H1 (cell line): Measurements from ENCODE around the gene CAPS. TPM values are rescaled to one million over a fixed set of nuclear protein-coding genes. Genes with fewer than 3 reads are reported as not detected.

Experiments
- CTCF ChIA-PET: fragments of 300-600 bp; sonication (Branson Sonifier 250); formaldehyde crosslinking; loops from one replicate; lab custom pipeline; 2021; ENCODE audit not compliant: partially characterized antibody; lab: Charles Lee
- POLR2A ChIA-PET: fragments of 300-600 bp; sonication (Branson Sonifier 250); formaldehyde crosslinking; loops from one replicate; lab custom pipeline; 2021; ENCODE audit warnings: inconsistent platforms; ENCODE audit not compliant: partially characterized antibody; lab: Charles Lee
- DNase-seq, 2 experiments: peaks; one replicate each; pipeline versions ENCODE4 v3.0.0 to v3.0.0-alpha.2; 2010 to 2022; ENCODE audit warnings: low spot score in 2 of 2, low read depth in 1 of 2, mixed read lengths in 1 of 2
- FAIRE-seq: peaks from 2 replicates; lab custom pipeline; 2011; peaks lifted over from hg19 to GRCh38; lab: Jason Lieb, UNC
- H2AFZ ChIP-seq: 2 replicates; pipeline ENCODE4 v1.8.1; 2012; ENCODE audit warnings: low read length, inconsistent platforms
- H2AK5ac ChIP-seq: 2 replicates; pipeline ENCODE4 v1.6.1; 2013; ENCODE audit warnings: low read depth, low read length
- H2BK120ac ChIP-seq: replicated peaks from 2 replicates; pipeline ENCODE3; 2013; ENCODE audit warnings: low read depth, low read length, inconsistent platforms
- H2BK12ac ChIP-seq: 2 replicates; pipeline ENCODE4 v1.6.1; 2013; ENCODE audit warnings: low read depth, low read length
- H2BK15ac ChIP-seq: 2 replicates; pipeline ENCODE4 v1.6.1; 2013; ENCODE audit warnings: low read length
- H2BK20ac ChIP-seq: 2 replicates; pipeline ENCODE4 v1.6.1; 2013; ENCODE audit warnings: low read length
- H2BK5ac ChIP-seq: 2 replicates; pipeline ENCODE4 v1.6.1; 2013; ENCODE audit warnings: low read depth, low read length
- H3K14ac ChIP-seq: 2 replicates; pipeline ENCODE4 v1.6.1; 2013; ENCODE audit warnings: inconsistent platforms; ENCODE audit not compliant: insufficient read length
- H3K18ac ChIP-seq: 2 replicates; pipeline ENCODE4 v1.6.1; 2013; ENCODE audit warnings: low read length; ENCODE audit errors: extremely low read depth
- H3K23ac ChIP-seq: 2 replicates; pipeline ENCODE4 v1.6.1; 2013; ENCODE audit warnings: inconsistent platforms; ENCODE audit not compliant: insufficient read length
- H3K23me2 ChIP-seq: 2 replicates; pipeline ENCODE4 v1.6.1; 2013; ENCODE audit warnings: low read depth, low read length
- H3K27ac ChIP-seq: 2 replicates; pipeline ENCODE4 v1.6.1; 2011; ENCODE audit warnings: low read depth, low read length, inconsistent platforms
- H3K27me3 ChIP-seq, 4 experiments: replicated peaks in 1 of 4; 1 replicate in 1 of 4; 2 replicates in 3 of 4; pipeline versions ENCODE4 v1.6.1 to v1.8.1; 2011 to 2013; ENCODE audit warnings: low read length in 3 of 4, mild to moderate bottlenecking in 3 of 4, inconsistent platforms in 2 of 4, mixed read lengths in 2 of 4, moderate library complexity in 1 of 4; ENCODE audit not compliant: control insufficient read depth in 3 of 4, insufficient read depth in 3 of 4; ENCODE audit errors: extremely low read depth in 1 of 4
- H3K36me3 ChIP-seq, 4 experiments: 2 replicates each; pipeline versions ENCODE4 v1.6.1 to v1.8.1; 2011 to 2013; ENCODE audit warnings: mild to moderate bottlenecking in 4 of 4, low read length in 3 of 4, moderate library complexity in 2 of 4, control low read depth in 1 of 4, inconsistent platforms in 1 of 4; ENCODE audit not compliant: insufficient read depth in 4 of 4, control insufficient read depth in 2 of 4
- H3K4ac ChIP-seq: replicated peaks from 2 replicates; pipeline ENCODE3; 2013; ENCODE audit warnings: low read length, low read depth, mixed read lengths, inconsistent platforms; ENCODE audit not compliant: insufficient read length
- H3K4me1 ChIP-seq, 4 experiments: replicated peaks in 1 of 4; 1 replicate in 1 of 4; 2 replicates in 3 of 4; pipeline versions ENCODE4 v1.6.1 to v1.8.1; 2011 to 2013; ENCODE audit warnings: low read length in 3 of 4, inconsistent platforms in 2 of 4, mixed read lengths in 1 of 4; ENCODE audit not compliant: insufficient read depth in 4 of 4, control insufficient read depth in 3 of 4
- H3K4me2 ChIP-seq, 2 experiments: 2 replicates each; pipeline versions ENCODE4 v1.6.1 to v1.8.1; 2011 to 2013; ENCODE audit warnings: low read depth in 2 of 2, low read length in 2 of 2, control low read depth in 1 of 2, inconsistent platforms in 1 of 2, mild to moderate bottlenecking in 1 of 2; ENCODE audit not compliant: insufficient read depth in 1 of 2
- H3K4me3 ChIP-seq, 4 experiments: fragments of 200-600, 300-600 bp in 1 of 4; sonication (generic), shearing (Covaris generic), sonication (Bioruptor Twin) in 1 of 4; 2 replicates each; pipeline versions ENCODE4 v1.5.1 to v1.8.1; 2011 to 2016; ENCODE audit warnings: low read length in 4 of 4, low read depth in 3 of 4, control low read depth in 2 of 4, inconsistent platforms in 2 of 4, mild to moderate bottlenecking in 2 of 4, mixed read lengths in 1 of 4, moderate library complexity in 1 of 4; ENCODE audit not compliant: insufficient read depth in 2 of 4; ENCODE audit errors: extremely low read depth in 1 of 4
- H3K56ac ChIP-seq: replicated peaks from 2 replicates; pipeline ENCODE3; 2013; ENCODE audit warnings: low read depth, mild to moderate bottlenecking, mixed read lengths, low read length, inconsistent platforms; ENCODE audit not compliant: insufficient read length
- H3K79me1 ChIP-seq: 2 replicates; pipeline ENCODE4 v1.6.1; 2013; ENCODE audit warnings: low read depth, low read length, control low read depth
- H3K79me2 ChIP-seq, 2 experiments: 2 replicates each; pipeline versions ENCODE4 v1.6.1 to v1.8.1; 2012 to 2013; ENCODE audit warnings: low read length in 2 of 2, mild to moderate bottlenecking in 2 of 2, inconsistent platforms in 1 of 2; ENCODE audit not compliant: insufficient read depth in 2 of 2, control insufficient read depth in 1 of 2
- H3K9ac ChIP-seq, 4 experiments: replicated peaks in 1 of 4; 1 replicate in 1 of 4; 2 replicates in 3 of 4; pipeline versions ENCODE4 v1.6.1 to v1.8.1; 2011 to 2013; ENCODE audit warnings: low read depth in 3 of 4, low read length in 3 of 4, control low read depth in 2 of 4, mild to moderate bottlenecking in 2 of 4, moderate library complexity in 2 of 4, inconsistent platforms in 1 of 4; ENCODE audit errors: extremely low read depth in 1 of 4
- H3K9me3 ChIP-seq, 2 experiments: 2 replicates each; pipeline versions ENCODE4 v1.6.1 to v1.8.1; 2012 to 2013; ENCODE audit warnings: mild to moderate bottlenecking in 2 of 2, moderate library complexity in 2 of 2, control low read depth in 1 of 2, inconsistent platforms in 1 of 2, low read depth in 1 of 2, low read length in 1 of 2, mixed read lengths in 1 of 2; ENCODE audit not compliant: insufficient read depth in 2 of 2
- H4K20me1 ChIP-seq, 2 experiments: replicated peaks in 1 of 2; 2 replicates each; pipeline versions ENCODE3 to v1.8.1; 2011 to 2013; ENCODE audit warnings: inconsistent platforms in 2 of 2, low read length in 2 of 2, mild to moderate bottlenecking in 1 of 2; ENCODE audit not compliant: insufficient read depth in 2 of 2, control insufficient read depth in 1 of 2
- H4K5ac ChIP-seq: 2 replicates; pipeline ENCODE4 v1.6.1; 2013; ENCODE audit warnings: low read length, low read depth, mixed read lengths, inconsistent platforms; ENCODE audit not compliant: insufficient read length
- H4K8ac ChIP-seq: 2 replicates; pipeline ENCODE4 v1.8.0; 2013; ENCODE audit warnings: mild to moderate bottlenecking, moderate library complexity, low read length, inconsistent platforms; ENCODE audit not compliant: insufficient read depth; ENCODE audit errors: extremely low read depth
- H4K91ac ChIP-seq: replicated peaks from 2 replicates; pipeline ENCODE3; 2013; ENCODE audit warnings: low read length, mixed read lengths, inconsistent platforms; ENCODE audit not compliant: insufficient read length
- CBX5 ChIP-seq: fragments of 300-800, 300-1000 bp; sonication (generic); IDR thresholded peaks from 2 replicates; pipeline ENCODE4 v1.7.1; 2016; ENCODE audit warnings: antibody characterized with exemption, low read length, low read depth
- CHD1 ChIP-seq: IDR thresholded peaks from 2 replicates; pipeline ENCODE4 v1.6.1; 2012; ENCODE audit warnings: low read depth, low read length, improper control_type of control experiment
- CTBP2 ChIP-seq: IDR thresholded peaks from 2 replicates; pipeline ENCODE4 v1.7.0; 2011; ENCODE audit warnings: borderline replicate concordance, mild to moderate bottlenecking, moderate library complexity, mixed read lengths, low read length; ENCODE audit not compliant: insufficient read depth, insufficient read length
- E2F6 ChIP-seq: IDR thresholded peaks from 2 replicates; pipeline ENCODE4 v1.6.1; 2012; ENCODE audit warnings: inconsistent platforms
- EZH2 ChIP-seq: fragments of 200-600 bp; sonication (generic); IDR thresholded peaks from 2 replicates; pipeline ENCODE4 v1.7.1; 2012; ENCODE audit warnings: low read depth, mild to moderate bottlenecking, moderate library complexity, low read length, inconsistent platforms; ENCODE audit not compliant: severe bottlenecking
- JUN ChIP-seq: IDR thresholded peaks from 2 replicates; pipeline ENCODE4 v1.6.1; 2011; ENCODE audit warnings: low read depth, mild to moderate bottlenecking, improper control_type of control experiment, low read length
- MAFK ChIP-seq: IDR thresholded peaks from 2 replicates; pipeline ENCODE4 v1.6.1; 2012; ENCODE audit warnings: low read depth, mild to moderate bottlenecking, improper control_type of control experiment, low read length
- POU5F1 ChIP-seq: IDR thresholded peaks from 2 replicates; pipeline ENCODE4 v1.6.1; 2011; ENCODE audit warnings: low read depth, mild to moderate bottlenecking, low read length, moderate library complexity
- RBBP5 ChIP-seq: IDR thresholded peaks from 2 replicates; pipeline ENCODE4 v1.7.1; 2012; ENCODE audit warnings: low read depth, mild to moderate bottlenecking, inconsistent platforms, low read length, moderate library complexity, borderline replicate concordance
- SIX5 ChIP-seq: IDR thresholded peaks from 2 replicates; pipeline ENCODE4 v1.6.1; 2011; ENCODE audit warnings: mild to moderate bottlenecking, low read depth, low read length
- TCF12 ChIP-seq: IDR thresholded peaks from 2 replicates; pipeline ENCODE4 v1.6.1; 2011; ENCODE audit warnings: low read depth, mild to moderate bottlenecking, low read length
- WGBS, 2 experiments: shearing (Covaris generic) in 1 of 2; methylation state at CpG; one replicate each; pipeline versions ENCODE4 v1.1.6 to v1.1.7; 2013 to 2015; ENCODE audit warnings: low lambda C conversion rate in 2 of 2, mixed read lengths in 2 of 2, inconsistent platforms in 1 of 2, low coverage in 1 of 2, missing lambda C conversion rate in 1 of 2; ENCODE audit not compliant: insufficient replicate concordance in 2 of 2, insufficient coverage in 1 of 2, insufficient read length in 1 of 2; ENCODE audit errors: extremely low coverage in 1 of 2, missing lambda C conversion rate in 1 of 2; 5-methylcytosine and 5-hydroxymethylcytosine counted together
- polyA plus RNA-seq, 7 experiments: library from polyadenylated mRNA; depleted of rRNA in 3 of 7; stranded (reverse) in 5 of 7; unstranded in 2 of 7; fragments of >200 nt in 5 of 7; fragments of 200-250 nt in 2 of 7; gene quantifications; 1 replicate in 5 of 7; 2 replicates in 1 of 7; 4 replicates in 1 of 7; pipeline versions ENCODE4 v1.2.1 to v1.2.3, GENCODE V29; 2011 to 2013; ENCODE audit warnings: missing spikeins in 2 of 7, mixed read lengths in 2 of 7
- total RNA-seq: library from RNA; stranded (reverse); fragmentation: NEBNext Ultra II Directional; extraction: Animal tissue kit (Norgen Biotek cat#: 25700); gene quantifications from 2 replicates; pipeline ENCODE4 v1.2.1, GENCODE V29; 2021
- TF ChIP-seq, protein P1 (sequence below): IDR thresholded peaks from 2 replicates; pipeline ENCODE4 v1.6.1; 2012; ENCODE audit warnings: low read length, inconsistent platforms

Gene CAPS
- total and polyA plus RNA-seq, 2 of the 8 experiments (the other 6 are each of a cell fraction or from before 2014, with no cell fraction given): 2.1 to 2.4 TPM

- Histone ChIP-seq H2BK5ac (no peak overlapping the region), H4K8ac (no peak overlapping the region), H3K18ac (no peak overlapping the region), H2BK15ac (no peak overlapping the region), H2BK12ac (no peak overlapping the region), H3K4me2 (no peak overlapping the region), H4K20me1 (peaks cover 0 to 4% of the 10 kb centered on the region in 2 experiments), H3K4ac (no peak overlapping the region), H3K79me2 (no peaks in the 10 kb centered on the region), H3K14ac (no peak overlapping the region), H3K27ac (no peak overlapping the region), H3K9ac (no peak overlapping the region), H4K5ac (no peak overlapping the region), H3K27me3 (no peaks in the 10 kb centered on the region), H3K23me2 (no peaks in the 10 kb centered on the region), H3K79me1 (no peaks in the 10 kb centered on the region), H3K56ac (no peak overlapping the region), H3K36me3 (peaks cover 0 to 3% (median 0%) of the 10 kb centered on the region in 4 experiments; a peak in 1 of 8 replicates), H2BK20ac (no peak overlapping the region), H2AK5ac (no peak overlapping the region), H3K23ac (no peak overlapping the region), H3K4me3 (no peak overlapping the region), H3K4me1 (no peaks in the 10 kb centered on the region; a peak in 1 of 7 replicates), H3K9me3 (no peaks in the 10 kb centered on the region), H2BK120ac (no peak overlapping the region), H2AFZ (no peak overlapping the region), H4K91ac (no peak overlapping the region)
- FAIRE-seq: no peak
- no peak for DNase-seq
- POLR2A ChIA-PET: no interaction called here
- CTCF ChIA-PET: interaction anchor here (1.1 kb wide), 1 partner anchor 107 kb away, joined by 4 read pairs; no protein-coding TSS in a partner anchor
- WGBS, 2 experiments: 85% methylated on average over 1 of the region's 1 CpG; no CpG with 5 or more reads in 1 of the 2 experiments
- no peak for TF ChIP-seq CBX5
- TF ChIP-seq RBBP5: no peak
- TF ChIP-seq POU5F1: no peak
- no peak for TF ChIP-seq SIX5
- TF ChIP-seq, protein P1, sequence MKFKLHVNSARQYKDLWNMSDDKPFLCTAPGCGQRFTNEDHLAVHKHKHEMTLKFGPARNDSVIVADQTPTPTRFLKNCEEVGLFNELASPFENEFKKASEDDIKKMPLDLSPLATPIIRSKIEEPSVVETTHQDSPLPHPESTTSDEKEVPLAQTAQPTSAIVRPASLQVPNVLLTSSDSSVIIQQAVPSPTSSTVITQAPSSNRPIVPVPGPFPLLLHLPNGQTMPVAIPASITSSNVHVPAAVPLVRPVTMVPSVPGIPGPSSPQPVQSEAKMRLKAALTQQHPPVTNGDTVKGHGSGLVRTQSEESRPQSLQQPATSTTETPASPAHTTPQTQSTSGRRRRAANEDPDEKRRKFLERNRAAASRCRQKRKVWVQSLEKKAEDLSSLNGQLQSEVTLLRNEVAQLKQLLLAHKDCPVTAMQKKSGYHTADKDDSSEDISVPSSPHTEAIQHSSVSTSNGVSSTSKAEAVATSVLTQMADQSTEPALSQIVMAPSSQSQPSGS: no peak
- TF ChIP-seq MAFK: no peak
- no peak for TF ChIP-seq EZH2
- TF ChIP-seq TCF12: no peak
- no peak for TF ChIP-seq JUN
- no peak for TF ChIP-seq CHD1
- no peak for TF ChIP-seq CTBP2
- no peak for TF ChIP-seq E2F6
Measured at GRCh38 chr19:5910638-5910907, 3.5 kb upstream of the CAPS start.
